Endothelial cell of umbilical vein (primary cell): ENCODE data around the gene BBX.

Source experiments
- CTCF ChIP-seq, 2 donors: IDR thresholded peaks; 1 replicate in 1 of 2; 2 replicates in 1 of 2; pipeline ENCODE4 v1.5.1; 2011; ENCODE audit warnings: low read length in 2 of 2, mild to moderate bottlenecking in 2 of 2, moderate library complexity in 2 of 2, control low read depth in 1 of 2, inconsistent platforms in 1 of 2, low read depth in 1 of 2; ENCODE audit not compliant: insufficient read depth in 1 of 2; ENCODE audit errors: extremely low read depth in 1 of 2
- EZH2 ChIP-seq: IDR thresholded peaks from 2 replicates; pipeline ENCODE4 v1.6.1; 2012; ENCODE audit warnings: borderline replicate concordance, low read depth, mild to moderate bottlenecking, moderate library complexity, low read length, inconsistent platforms; ENCODE audit not compliant: severe bottlenecking
- GATA2 ChIP-seq: IDR thresholded peaks from 2 replicates; pipeline ENCODE4 v1.7.0; 2011; ENCODE audit warnings: low read depth, mild to moderate bottlenecking, moderate library complexity, mixed read lengths, low read length; ENCODE audit not compliant: insufficient read length, insufficient read depth
- JUN ChIP-seq: IDR thresholded peaks from 2 replicates; pipeline ENCODE4 v1.6.1; 2011; ENCODE audit warnings: borderline replicate concordance, low read depth; ENCODE audit not compliant: insufficient read length, insufficient read depth
- MYC ChIP-seq: IDR thresholded peaks from one replicate; pipeline ENCODE4 v1.6.1; 2011; ENCODE audit warnings: mild to moderate bottlenecking, low read depth, low read length
- POLR2A ChIP-seq: IDR thresholded peaks from 2 replicates; pipeline ENCODE4 v1.6.1; 2012; ENCODE audit warnings: low read depth, mild to moderate bottlenecking, control low read depth, low read length
- POLR2AphosphoS5 ChIP-seq: IDR thresholded peaks from 2 replicates; pipeline ENCODE4 v1.6.1; 2012; ENCODE audit warnings: low read depth, mild to moderate bottlenecking, control low read depth, low read length, moderate library complexity; ENCODE audit not compliant: insufficient read depth

GRCh38 chr3:107668963-107669362, 146.2 kb downstream of the BBX start:
- TF ChIP-seq MYC (no peak), JUN (no peak), POLR2A (no peak), EZH2 (no peak), CTCF (IDR thresholded peaks at IDR 0.05; ENCODE audit: extremely low read depth in 1 of 2, insufficient read depth in 1 of 2, low read depth in 1 of 2, low read length in 2 of 2) (no peak), POLR2AphosphoS5 (no peak), GATA2 (no peak)
